VCaP (cell line): ENCODE results near the gene METTL1.

Experiments
- H3K27ac ChIP-seq: fragments of 450-650 bp; 2 replicates; pipeline ENCODE4 v1.5.1; 2017
- CTCF ChIP-seq: fragments of 450-650 bp; conservative IDR thresholded peaks from 2 replicates; pipeline ENCODE4 v1.5.1; 2017; ENCODE audit warnings: mild to moderate bottlenecking, moderate library complexity

METTL1 gene

DNA sequence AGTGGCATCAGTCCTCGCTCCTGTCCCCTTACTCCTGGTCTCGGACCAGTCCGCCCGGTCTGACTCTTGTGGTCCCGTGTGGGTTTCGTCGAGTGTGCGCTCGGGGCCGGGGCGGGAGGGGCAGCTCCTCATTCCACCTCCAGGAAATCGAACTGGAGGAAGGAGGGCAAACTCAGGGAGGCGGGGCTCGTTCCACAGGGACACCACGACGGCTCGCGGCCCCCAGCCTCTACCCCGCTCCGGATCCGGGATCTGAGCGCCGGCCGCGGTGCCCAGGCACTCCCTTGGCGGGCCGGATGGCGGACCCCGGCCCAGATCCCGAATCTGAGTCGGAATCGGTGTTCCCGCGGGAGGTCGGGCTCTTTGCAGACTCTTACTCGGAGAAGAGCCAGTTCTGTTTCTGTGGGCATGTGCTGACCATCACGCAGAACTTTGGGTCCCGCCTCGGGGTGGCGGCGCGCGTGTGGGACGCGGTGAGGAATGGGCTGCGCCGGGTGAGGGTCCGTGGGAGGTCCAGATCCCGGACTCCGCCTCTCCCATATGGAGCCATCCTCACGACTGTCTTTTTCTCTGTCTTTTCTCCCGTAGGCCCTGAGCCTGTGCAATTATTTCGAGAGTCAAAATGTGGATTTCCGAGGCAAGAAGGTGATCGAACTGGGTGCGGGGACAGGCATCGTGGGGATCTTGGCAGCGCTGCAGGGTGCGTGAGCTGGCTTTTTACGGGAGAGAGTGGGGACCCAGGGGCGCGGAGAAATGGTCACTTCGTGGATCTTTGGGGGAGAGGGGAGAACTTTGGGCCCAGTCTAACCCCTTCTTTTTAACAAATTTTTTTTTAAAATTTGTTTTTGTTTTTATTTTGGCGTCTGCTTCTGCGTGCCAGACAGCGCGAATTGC is 771 bp upstream of the METTL1 start, which contains the start of gene EEF1AKMT3:
EEF1AKMT3 (plus strand) TSS at position 186 of the 894 bp plus-strand sequence; CDS start at position 297, 111 bp downstream.
- peak within 1 kb of the TSS; percentile 98 for H3K27ac ChIP-seq
- no peak for TF ChIP-seq CTCF

DNA sequence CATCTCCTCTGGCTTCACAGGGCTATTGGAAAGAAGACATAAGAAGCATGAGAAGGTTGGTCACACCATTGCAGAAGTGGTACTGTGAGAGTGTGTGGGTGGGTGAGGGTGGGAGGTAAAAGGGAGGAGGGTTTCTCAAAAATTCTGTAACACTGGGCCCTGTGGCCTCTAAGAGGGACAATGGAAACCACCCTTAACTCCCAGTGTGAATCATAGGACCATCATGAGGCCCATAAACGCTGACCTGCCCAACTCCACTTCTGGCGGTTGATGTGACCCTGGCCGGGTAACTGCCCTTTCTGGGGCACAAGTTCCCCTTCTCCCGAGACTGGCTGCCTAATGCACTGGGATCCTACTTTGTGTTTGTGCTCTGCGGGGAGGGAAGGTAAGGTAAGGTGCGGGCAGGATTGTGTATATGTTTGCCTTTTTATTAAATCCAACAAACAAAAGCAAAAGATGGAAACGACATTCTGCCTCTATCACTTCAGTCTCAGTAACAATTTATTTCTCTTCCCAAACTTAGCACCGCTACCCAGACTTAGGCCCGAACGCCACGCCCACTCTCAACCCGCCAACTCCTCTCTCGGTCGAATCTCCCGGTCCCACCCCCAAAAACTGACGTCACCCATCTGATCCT is 551 bp downstream of the METTL1 start:
- peak overlapping the region; percentile 98 for H3K27ac ChIP-seq
- TF ChIP-seq CTCF = no peak

GRCh38 chr12:57770734-57771133 is 1.2 kb downstream of the METTL1 start:
- H3K27ac ChIP-seq = peak overlapping the region; percentile 98
- no peak for TF ChIP-seq CTCF

DNA sequence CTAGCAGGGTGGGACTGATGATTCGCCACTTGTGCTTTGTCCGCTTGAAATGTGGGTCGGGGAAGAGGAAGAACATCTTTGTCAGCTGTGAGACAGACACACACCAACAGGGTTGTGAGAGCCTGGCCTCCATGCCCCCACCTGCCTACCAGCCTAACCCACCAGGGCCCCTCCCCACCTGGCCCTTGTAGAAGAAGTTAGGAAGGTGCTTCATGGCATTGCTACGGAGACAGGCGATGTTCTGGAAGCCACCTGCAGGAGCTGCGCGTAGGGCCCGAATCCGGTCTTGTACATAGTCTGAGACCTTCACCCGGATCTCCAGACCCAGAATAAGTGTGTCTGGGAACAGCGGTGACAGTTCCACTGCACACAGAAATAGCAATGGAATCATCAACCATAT is 2.3 kb downstream of the METTL1 start:
- TF ChIP-seq CTCF = no peak
- H3K27ac ChIP-seq = no peak overlapping the region

DNA sequence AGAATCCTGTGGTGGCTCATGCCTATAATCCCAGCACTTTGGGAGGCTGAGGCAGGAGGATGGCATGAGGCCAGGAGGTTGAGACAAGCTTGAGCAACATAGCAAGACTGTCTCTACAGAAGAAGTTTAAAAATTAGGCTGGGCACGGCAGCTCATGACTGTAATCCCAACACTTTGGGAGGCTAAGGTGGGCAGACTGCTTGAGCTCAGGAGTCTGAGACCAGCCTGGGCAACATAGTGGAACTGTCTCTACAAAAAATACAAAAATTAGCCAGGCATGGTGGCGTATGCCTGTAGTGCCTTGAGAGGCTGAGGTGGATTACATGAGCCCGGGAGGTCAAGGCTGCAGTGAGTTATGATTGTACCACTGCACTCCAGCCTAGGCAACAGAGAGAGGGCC is 4.0 kb downstream of the METTL1 start:
- TF ChIP-seq CTCF = no peak
- H3K27ac ChIP-seq = no peak overlapping the region

- no peak for TF ChIP-seq CTCF
- peak overlapping the region; percentile 56; the same call in 1 of the 2 replicates for H3K27ac ChIP-seq
Observed at GRCh38 chr12:57767305-57767698, 4.6 kb downstream of the METTL1 start.

- no peak for TF ChIP-seq CTCF
- H3K27ac ChIP-seq = peak within 1 kb of the TSS; percentile 56
Observed at GRCh38 chr12:57766464-57767304, 5.2 kb downstream of the METTL1 start, which contains the start of gene CYP27B1. Gene CYP27B1 (minus strand): TSS chr12:57767078. CDS start chr12:57767041, 37 bp downstream.
